GM19240 (cell line): Measurements from ENCODE around the gene ERLIN1.
"Not testable (repeated sequence)": the region's sequence is repeated elsewhere in the genome, so short reads cannot be mapped to it uniquely, and the experiment has no call there.

Experiments
- DNase-seq: peaks from one replicate; pipeline ENCODE4 v3.0.0; 2011; ENCODE audit warnings: low spot score; ENCODE audit not compliant: insufficient read length

ERLIN1 gene

GRCh38 chr10:100135486-100135885 lies 50.3 kb downstream of the ERLIN1 start:
- DNase-seq, result no peak

- no peak for DNase-seq
Observed at GRCh38 chr10:100133801-100134200, 52.0 kb downstream of the ERLIN1 start.

GRCh38 chr10:100132427-100132826 lies 53.4 kb downstream of the ERLIN1 start:
- DNase-seq, result no peak

- no peak for DNase-seq
Observed at GRCh38 chr10:100131571-100131970, 54.3 kb downstream of the ERLIN1 start.

GRCh38 chr10:100130831-100131230 lies 55.0 kb downstream of the ERLIN1 start:
- DNase-seq, result no peak

- no peak for DNase-seq
Observed at GRCh38 chr10:100129424-100129823, 56.4 kb downstream of the ERLIN1 start.

- no peak for DNase-seq
Observed at GRCh38 chr10:100128951-100129350, 56.9 kb downstream of the ERLIN1 start.

- DNase-seq, result not testable (repeated sequence)
Observed at GRCh38 chr10:100125335-100125734, 60.5 kb downstream of the ERLIN1 start.

GRCh38 chr10:100124097-100124496 lies 61.7 kb downstream of the ERLIN1 start:
- DNase-seq, result no peak

GRCh38 chr10:100122780-100123179 lies 63.0 kb downstream of the ERLIN1 start:
- no peak for DNase-seq

- DNase-seq, result no peak
Observed at GRCh38 chr10:100120550-100120949, 65.3 kb downstream of the ERLIN1 start.

GRCh38 chr10:100119726-100120125 lies 66.1 kb downstream of the ERLIN1 start:
- DNase-seq, result no peak

- no peak for DNase-seq
Observed at GRCh38 chr10:100114976-100115770, 70.7 kb downstream of the ERLIN1 start.

GRCh38 chr10:100114460-100114859 lies 71.4 kb downstream of the ERLIN1 start:
- DNase-seq, result no peak

GRCh38 chr10:100109670-100110069 lies 76.2 kb downstream of the ERLIN1 start:
- DNase-seq, result no peak

GRCh38 chr10:100106865-100107264 lies 79.0 kb downstream of the ERLIN1 start:
- no peak for DNase-seq

- no peak for DNase-seq
Observed at GRCh38 chr10:100104300-100104699, 81.5 kb downstream of the ERLIN1 start.

- no peak for DNase-seq
Observed at GRCh38 chr10:100103581-100103980, 82.2 kb downstream of the ERLIN1 start.

GRCh38 chr10:100101192-100102076 lies 84.4 kb downstream of the ERLIN1 start:
- DNase-seq, result no peak

GRCh38 chr10:100100651-100101184 lies 85.1 kb downstream of the ERLIN1 start:
- DNase-seq, result no peak
